Adrenal gland (tissue), 5 donors: ENCODE measurements around the gene UNC119B.

ENCODE experiments used
- CTCF ChIP-seq, 6 experiments: fragments of 450-650 bp in 4 of 6; fragments of 200-600 bp in 2 of 6; sonication (generic) in 1 of 6; IDR thresholded peaks; 1 replicate in 5 of 6; 2 replicates in 1 of 6; pipeline versions ENCODE4 v1.5.1 to v1.8.0; 2016 to 2021; ENCODE audit warnings: antibody characterized with exemption in 6 of 6, mild to moderate bottlenecking in 2 of 6, moderate library complexity in 1 of 6
- POLR2A ChIP-seq, 2 donors: fragments of 450-650 bp; IDR thresholded peaks; one replicate each; pipeline ENCODE4 v1.6.1; 2017; ENCODE audit warnings: antibody characterized with exemption in 2 of 2, mild to moderate bottlenecking in 2 of 2, moderate library complexity in 1 of 2
- donor health status: DM: no; HTN: no; CAD: no.

- TF ChIP-seq CTCF (IDR thresholded peaks at IDR 0.05): no peak
- TF ChIP-seq POLR2A (IDR thresholded peaks at IDR 0.05): no peak
These were observed 8.8 kb downstream of the UNC119B start for GRCh38 chr12:120719072-120719471.
